GM10266 (cell line): Measurements from ENCODE around the gene DIP2B.

Experiments used
- DNase-seq: peaks from one replicate; pipeline ENCODE4 v3.0.0; 2012; ENCODE audit errors: extremely low spot score
- TF ChIP-seq, protein P1 (sequence below): IDR thresholded peaks from 2 replicates; pipeline ENCODE4 v1.5.1; 2012; ENCODE audit warnings: mild to moderate bottlenecking, low read depth; ENCODE audit not compliant: control insufficient read depth, insufficient read depth; ENCODE audit errors: missing control alignments

DIP2B gene

DNA sequence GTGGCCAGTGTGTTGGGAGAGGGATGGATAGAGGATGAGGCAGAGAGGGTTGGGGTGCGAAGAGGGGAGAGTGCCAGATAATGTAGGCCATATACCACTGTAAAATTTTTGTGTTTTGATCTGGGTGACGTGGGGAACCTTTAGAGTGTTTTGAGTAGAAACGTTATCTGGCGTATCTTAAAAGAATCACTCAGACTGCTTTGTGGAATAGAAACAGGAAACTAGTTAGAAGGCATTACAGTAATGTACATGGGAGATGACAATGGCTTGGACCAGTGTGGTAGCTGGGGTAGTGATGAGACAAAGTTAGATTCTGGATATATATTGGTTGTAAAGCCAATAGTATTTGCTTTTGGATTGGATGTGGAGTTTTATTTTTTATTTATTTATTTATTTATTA, 279.7 kb downstream of the DIP2B start:
- no peak for DNase-seq
- TF ChIP-seq, protein P1, sequence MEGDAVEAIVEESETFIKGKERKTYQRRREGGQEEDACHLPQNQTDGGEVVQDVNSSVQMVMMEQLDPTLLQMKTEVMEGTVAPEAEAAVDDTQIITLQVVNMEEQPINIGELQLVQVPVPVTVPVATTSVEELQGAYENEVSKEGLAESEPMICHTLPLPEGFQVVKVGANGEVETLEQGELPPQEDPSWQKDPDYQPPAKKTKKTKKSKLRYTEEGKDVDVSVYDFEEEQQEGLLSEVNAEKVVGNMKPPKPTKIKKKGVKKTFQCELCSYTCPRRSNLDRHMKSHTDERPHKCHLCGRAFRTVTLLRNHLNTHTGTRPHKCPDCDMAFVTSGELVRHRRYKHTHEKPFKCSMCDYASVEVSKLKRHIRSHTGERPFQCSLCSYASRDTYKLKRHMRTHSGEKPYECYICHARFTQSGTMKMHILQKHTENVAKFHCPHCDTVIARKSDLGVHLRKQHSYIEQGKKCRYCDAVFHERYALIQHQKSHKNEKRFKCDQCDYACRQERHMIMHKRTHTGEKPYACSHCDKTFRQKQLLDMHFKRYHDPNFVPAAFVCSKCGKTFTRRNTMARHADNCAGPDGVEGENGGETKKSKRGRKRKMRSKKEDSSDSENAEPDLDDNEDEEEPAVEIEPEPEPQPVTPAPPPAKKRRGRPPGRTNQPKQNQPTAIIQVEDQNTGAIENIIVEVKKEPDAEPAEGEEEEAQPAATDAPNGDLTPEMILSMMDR: no peak

GRCh38 chr12:50785406-50786001, 280.7 kb downstream of the DIP2B start:
- DNase-seq: no peak
- TF ChIP-seq, protein P1: no peak

DNA sequence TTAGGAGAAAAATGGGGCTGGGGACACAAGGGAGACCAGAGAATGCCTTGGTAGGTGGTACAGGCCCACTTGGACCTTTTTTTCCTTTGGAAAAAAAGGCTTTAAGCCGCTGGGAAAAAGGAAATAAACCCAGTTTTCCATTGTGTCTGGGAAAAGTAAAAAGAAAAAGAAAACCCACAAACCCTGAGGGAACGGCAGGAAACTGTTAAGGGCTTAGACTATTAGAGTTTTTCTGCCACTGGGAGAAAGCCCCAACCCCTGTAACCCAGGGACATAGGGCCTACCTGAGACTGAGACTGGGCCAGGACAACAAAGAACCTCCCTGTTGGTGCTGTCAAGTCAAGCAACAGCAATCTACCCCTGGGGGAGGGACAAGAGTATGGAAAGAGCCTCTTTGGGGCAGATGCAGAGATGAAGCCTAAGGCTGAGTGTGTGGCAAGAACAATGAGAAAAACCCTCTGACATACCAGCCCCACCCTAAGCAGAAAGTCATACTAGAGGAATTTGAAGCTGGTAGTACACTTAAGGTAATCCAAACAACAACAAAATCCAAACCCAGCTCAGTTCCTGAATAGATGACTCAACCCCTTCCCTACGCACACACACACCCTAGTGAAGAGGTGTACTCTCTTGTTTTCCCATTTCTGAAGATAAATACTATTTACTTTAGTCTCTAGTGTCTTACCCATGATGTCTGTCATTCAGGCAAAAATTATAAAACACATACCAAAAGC, 281.9 kb downstream of the DIP2B start:
- TF ChIP-seq, protein P1: no peak
- DNase-seq: no peak

DNA sequence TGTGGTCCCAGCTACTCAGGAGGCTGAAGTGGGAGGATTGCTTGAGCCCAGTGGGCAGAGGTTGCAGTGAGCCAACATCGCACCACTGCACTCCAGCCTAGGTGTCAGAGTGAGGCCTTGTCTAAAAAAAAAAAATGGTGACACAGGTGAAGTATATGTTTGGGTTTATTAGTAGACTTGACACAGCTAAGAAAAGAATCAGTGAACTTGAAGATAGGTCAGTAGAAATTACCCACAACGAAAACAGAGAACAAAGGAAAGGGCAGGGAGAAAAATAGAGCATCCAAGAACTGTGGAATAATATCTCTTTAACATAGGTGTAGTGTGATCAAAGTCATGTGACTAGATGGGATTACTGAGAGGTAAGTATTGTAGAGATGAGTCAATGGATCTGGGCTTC, 282.8 kb downstream of the DIP2B start:
- TF ChIP-seq, protein P1: no peak
- no peak for DNase-seq

- no peak for DNase-seq
- TF ChIP-seq, protein P1: no peak
Measured at GRCh38 chr12:50788561-50788960, 283.8 kb downstream of the DIP2B start.

DNA sequence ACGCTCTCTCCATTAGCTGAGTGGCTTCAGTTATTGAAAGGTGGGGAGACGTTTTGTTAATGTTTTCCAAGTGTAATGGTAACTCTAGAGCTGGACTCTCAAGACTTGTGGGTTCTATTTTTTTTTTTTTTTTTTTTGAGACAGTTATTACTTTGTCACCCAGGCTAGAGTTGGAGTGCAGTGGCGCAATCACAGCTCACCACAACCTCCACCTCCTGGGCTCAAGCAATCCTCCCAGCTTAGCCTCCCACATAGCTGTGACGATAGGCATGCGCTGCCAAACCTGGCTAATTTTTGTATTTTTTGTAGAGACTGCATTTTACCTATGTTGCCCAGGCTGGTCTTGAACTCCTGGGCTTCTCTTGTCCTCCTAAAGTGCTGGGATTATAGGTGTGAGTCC, 285.3 kb downstream of the DIP2B start:
- DNase-seq: no peak
- TF ChIP-seq, protein P1: no peak
